ENCODE measurements around the gene BAIAP3.

DNA sequence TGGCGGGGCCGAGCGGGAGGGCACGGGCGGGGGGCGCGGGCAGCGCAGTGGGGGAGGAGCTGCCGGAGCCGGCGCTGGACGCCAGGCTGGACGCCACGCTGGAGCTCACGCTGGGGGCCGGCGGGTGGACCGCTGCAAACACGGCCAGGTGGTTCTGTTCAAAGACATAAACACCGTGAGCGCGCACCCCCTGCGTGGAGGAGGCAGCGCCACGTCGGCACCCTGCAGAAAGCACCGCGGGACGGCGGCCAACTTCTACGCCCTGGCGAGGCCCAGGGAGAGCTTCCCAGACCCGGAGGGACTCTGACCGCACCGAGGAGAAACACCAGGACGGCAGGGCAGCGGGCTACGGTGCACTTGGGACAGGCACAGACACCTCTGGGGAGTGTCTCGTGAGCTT is 51.8 kb downstream of the BAIAP3 start:
- TF ChIP-seq POLR2AphosphoS5 (IDR thresholded peaks at IDR 0.05) (no peak), EP300 (conservative IDR thresholded peaks at IDR 0.05; ENCODE audit: poor library complexity, severe bottlenecking) (no peak)
- TF ChIP-seq, protein P1, sequence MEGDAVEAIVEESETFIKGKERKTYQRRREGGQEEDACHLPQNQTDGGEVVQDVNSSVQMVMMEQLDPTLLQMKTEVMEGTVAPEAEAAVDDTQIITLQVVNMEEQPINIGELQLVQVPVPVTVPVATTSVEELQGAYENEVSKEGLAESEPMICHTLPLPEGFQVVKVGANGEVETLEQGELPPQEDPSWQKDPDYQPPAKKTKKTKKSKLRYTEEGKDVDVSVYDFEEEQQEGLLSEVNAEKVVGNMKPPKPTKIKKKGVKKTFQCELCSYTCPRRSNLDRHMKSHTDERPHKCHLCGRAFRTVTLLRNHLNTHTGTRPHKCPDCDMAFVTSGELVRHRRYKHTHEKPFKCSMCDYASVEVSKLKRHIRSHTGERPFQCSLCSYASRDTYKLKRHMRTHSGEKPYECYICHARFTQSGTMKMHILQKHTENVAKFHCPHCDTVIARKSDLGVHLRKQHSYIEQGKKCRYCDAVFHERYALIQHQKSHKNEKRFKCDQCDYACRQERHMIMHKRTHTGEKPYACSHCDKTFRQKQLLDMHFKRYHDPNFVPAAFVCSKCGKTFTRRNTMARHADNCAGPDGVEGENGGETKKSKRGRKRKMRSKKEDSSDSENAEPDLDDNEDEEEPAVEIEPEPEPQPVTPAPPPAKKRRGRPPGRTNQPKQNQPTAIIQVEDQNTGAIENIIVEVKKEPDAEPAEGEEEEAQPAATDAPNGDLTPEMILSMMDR (IDR thresholded peaks at IDR 0.05; ENCODE audit: poor library complexity, severe bottlenecking): no peak

All from neural cell (in vitro differentiated cells).